ENCODE results near the gene ZBTB6. TPM values are rescaled to one million over a fixed set of nuclear protein-coding genes. Genes with fewer than 3 reads are reported as not detected.

Gene ZBTB6
- total and polyA plus RNA-seq, 2 of the 8 experiments (the other 6 are each of a cell fraction or from before 2014, with no cell fraction given): 2.0 to 10.0 TPM

DNA sequence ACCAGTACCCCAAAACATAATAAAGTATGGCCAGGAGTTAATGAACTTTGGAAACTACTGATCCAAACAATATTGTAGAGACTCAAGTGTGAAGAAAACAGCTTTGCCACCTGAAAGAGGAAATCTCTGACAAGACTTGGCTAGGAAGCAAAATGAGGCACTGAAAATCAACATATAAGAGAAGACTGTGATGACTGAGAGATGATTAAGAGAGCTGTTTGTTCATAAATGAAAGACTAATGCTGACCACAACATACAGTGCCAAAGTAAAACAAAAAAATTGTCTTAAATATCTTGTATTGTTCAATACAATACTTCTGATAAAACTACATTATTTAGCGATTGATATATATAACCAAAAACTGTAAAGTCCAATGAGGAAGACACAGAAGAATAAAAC is 15.2 kb downstream of the ZBTB6 start (continued):
- TF ChIP-seq, protein P1, sequence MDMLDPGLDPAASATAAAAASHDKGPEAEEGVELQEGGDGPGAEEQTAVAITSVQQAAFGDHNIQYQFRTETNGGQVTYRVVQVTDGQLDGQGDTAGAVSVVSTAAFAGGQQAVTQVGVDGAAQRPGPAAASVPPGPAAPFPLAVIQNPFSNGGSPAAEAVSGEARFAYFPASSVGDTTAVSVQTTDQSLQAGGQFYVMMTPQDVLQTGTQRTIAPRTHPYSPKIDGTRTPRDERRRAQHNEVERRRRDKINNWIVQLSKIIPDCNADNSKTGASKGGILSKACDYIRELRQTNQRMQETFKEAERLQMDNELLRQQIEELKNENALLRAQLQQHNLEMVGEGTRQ (IDR thresholded peaks at IDR 0.05; ENCODE audit: low read length): no peak

Measured in H1 (cell line).